HG03442 (cell line): ENCODE data around the gene WWOX.

Experiments
- ATAC-seq: cut with Tn5 transposase; IDR thresholded peaks from one replicate; pipeline ENCODE4 v1.9.1; 2021; ENCODE audit warnings: mild to moderate bottlenecking, moderate library complexity; ENCODE audit not compliant: unreplicated experiment

Gene WWOX

DNA sequence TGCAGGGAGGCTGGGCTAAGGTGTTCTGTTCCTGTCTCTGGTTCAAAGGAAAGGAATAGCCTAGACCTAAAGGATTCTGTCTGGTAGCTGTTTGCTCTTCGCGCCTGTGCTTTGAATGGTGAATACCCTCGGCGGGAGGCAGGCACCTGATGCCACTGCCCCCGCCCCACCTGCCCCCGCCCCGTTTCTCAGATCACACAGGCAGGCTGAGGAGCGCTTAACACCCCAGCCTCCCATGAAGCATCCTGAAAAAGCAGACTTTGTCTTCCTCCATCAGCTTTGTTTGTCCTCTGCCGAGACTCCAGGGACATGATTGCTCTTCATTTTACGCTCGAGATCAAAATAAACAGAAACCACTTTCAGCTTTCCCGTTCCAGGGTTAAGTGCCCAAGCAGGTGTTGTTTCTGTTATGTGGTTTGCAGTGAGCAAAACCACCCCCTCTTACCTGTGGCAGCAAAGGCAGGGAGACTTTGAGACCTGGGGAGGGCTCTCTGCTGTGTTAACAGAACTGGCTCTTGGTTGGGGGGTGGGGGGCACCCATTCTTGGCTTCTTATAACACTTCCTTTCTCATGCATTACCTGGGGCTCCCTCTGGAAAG, 452.1 kb downstream of the WWOX start:
- ATAC-seq: no peak

DNA sequence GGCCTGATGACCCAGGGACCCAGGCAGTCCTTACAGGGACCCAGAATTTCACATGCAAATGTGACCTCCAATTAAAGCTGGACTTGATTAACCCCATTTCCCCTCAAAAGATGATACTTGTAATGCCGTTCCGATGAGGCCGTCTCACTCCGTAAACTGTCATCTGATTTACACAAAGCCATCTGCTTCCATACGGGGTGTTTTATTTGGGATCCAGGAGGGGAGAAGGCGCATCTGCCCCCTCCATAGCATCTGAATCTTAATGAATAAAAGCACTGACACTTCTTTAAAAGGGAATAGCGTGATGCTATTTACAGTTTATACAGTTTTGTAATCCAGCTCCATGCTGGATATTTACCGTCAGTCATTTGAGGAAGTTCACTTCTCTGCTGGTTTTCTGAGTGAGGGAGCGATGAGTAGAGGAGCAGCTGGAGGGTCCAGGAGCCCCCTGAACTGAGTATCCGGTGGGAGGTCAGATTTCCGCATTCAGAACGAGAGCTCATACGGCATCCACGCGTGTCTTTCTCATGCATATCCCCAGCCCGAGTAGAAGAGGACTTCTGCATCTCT, 452.7 kb downstream of the WWOX start:
- no peak for ATAC-seq

DNA sequence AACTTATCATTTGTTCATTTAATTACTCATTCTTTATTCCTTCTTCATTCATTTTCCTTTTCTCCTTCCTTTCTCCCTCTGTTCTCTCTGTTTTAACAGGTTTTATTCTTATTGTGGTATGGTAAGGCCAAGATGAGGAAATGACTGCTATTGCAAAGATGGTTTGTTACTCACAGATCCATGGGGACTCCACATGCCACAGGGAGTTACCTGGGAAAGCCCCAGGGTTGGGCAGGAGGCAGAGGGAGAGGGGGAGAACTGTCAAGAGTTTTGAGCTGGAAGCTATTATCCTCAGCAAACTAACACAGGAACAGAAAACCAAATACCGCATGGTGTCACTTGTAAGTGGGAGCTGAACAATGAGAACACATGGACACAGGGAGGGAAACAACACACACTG, 453.3 kb downstream of the WWOX start:
- ATAC-seq: no peak

DNA sequence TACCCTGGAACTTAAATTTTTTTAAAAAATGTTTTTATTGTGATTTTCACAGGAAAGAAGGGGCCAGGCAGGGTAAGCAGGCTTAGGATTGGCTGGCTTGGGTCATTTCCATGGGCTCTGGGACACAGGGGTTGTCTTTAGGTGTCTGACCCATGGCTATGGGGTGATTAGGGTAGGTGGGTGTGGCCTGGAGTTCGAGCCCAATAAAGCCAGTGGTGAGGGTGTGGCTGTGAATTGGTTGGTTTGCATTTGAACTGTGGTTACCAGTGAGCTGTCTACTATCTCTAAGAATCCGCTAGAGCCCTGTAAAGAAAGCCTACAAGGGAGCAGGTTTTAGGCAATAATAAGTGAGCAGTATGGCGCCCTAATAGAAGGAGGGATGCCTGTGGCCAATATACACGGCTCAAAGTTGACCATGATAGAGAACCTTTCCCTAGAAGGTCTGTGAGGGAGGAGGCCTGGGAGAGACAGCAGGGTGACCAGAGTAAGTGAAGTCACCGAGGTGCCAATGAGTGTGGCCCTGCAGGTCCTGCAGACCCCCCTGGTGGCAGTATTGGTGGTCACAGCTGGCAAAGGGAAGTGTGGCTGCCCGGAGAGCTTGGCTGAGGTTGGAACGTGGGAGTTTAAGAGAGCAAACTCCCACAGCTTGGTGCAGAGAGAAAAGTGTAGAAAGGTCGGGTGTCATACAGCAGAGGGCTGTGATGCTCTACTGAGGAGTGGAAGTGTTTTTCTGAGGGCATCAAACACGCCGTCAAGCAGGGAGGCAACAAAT, 454.0 kb downstream of the WWOX start:
- ATAC-seq: no peak

DNA sequence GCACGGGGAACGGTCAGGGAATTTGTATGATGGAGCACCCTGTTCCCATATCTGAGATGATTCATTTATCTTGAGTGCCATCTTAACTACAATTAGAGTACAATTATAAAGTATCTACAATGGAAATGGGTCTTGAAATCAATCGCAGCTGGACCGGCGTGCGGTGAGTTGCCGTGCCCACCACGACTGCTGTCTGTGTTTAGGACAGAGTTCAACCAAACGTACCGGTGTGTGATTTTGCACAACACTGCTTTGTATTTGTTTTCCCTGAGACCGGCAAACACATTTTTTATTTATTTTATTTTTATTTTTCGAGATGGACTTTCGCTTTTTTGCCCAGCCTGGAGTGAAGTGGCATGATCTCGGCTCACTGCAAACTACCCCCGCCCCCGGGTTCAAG, 457.0 kb downstream of the WWOX start:
- ATAC-seq: no peak

DNA sequence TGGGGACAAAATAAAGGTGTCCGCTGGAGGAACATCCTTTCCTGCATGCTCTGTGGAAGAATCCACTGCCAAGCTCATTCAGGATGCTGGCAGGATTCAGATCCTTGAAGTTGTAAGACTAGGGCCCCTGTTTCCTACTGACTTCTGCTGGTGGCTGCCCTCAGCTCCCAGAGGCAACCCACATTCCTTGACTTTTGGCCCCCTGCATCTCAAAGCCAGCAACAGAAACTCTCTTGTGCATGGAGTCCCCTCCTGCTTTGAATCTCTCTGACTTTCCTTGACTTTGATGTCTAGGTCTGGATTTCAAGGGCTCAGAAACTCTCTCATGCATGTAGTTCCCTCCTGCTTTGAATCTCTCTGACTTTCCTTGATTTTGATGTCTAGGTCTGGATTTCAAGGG, 461.5 kb downstream of the WWOX start:
- no peak for ATAC-seq

DNA sequence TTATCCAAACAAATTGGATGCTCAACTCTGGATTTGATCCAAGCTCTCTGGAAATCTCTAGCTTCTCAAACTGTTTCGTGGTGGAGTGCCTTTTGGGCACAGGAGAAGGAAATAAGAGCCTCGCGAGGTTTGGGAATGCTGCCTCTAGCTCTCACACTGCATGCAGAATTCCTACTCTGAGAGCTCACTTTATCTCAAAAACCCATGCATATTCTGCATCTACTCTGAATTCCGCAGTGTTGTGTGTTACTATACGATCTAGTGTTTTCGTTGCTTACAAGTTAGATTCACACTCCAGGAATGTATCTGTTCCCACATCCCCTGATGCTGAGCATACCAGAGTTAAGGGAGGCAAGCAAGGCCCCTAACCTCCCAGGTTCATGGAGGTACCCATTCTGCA, 462.7 kb downstream of the WWOX start:
- ATAC-seq: no peak

DNA sequence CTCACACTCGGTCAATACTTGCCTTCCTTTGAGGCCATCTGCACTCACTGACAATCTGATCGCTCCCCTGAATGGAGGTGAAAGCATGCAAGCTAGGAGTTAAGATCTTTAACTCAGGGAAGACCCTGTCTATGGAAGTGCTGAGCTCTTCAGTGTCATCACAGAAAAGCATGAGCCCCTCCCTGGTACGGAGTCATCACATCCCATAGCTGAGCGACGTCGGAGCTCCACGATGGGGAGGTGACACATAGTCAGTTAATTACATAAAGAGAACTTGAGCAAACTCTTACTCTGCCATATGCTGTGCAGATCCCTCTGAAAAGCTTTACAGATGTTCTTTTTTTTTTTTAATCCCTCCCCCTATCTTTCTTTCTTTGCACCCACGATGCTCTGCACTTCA, 463.2 kb downstream of the WWOX start:
- no peak for ATAC-seq

DNA sequence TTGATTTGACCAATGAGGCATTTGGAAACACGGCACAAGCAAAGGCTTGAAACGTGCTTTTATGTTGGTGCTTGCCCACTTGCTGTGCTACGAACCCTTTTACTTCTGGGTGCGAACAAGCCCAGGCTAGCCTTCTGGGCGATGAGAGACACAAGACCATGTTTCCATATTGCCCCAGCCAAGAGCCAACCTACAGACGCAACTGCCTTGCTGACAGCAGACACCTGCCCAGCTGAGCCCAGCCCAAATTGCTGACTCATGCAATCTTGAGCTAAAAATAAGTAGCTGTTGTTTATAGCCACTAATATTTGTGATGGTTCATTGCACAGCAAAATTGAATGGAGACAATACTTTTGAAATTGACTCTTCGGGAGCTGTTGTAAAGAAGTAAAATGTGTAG, 464.5 kb downstream of the WWOX start:
- ATAC-seq: no peak

DNA sequence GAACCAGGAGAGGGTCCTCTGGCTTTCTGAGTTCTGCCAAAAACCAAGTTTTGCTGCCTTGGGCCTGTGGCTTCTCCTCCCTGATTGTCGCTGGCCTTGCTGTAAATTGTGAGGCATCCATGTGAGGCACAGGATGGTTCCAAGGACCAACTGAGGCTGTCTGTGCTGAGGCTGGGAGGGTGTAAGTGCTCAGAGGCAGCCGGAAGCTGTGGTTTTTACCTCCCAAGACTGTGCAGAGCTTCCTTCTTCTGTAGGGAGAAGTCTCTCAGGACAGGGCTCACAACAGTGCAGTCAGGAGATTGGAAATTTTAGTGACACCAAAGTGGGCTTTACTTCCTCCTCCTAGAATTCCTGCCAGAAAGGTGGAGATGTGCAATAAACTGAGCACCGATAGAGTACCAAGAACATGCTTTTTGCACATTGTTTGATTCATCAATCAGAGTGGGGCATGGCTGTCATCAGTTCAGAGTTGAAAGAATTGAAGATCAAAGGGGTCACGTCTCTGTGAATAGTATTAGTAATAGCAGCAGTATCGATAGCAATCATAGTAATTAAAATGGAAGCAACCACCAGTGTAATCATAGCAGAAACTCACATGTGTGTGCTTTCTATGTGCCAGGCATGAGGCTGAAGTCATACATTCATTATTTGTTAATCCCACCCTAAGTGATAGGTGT, 467.1 kb downstream of the WWOX start:
- no peak for ATAC-seq

DNA sequence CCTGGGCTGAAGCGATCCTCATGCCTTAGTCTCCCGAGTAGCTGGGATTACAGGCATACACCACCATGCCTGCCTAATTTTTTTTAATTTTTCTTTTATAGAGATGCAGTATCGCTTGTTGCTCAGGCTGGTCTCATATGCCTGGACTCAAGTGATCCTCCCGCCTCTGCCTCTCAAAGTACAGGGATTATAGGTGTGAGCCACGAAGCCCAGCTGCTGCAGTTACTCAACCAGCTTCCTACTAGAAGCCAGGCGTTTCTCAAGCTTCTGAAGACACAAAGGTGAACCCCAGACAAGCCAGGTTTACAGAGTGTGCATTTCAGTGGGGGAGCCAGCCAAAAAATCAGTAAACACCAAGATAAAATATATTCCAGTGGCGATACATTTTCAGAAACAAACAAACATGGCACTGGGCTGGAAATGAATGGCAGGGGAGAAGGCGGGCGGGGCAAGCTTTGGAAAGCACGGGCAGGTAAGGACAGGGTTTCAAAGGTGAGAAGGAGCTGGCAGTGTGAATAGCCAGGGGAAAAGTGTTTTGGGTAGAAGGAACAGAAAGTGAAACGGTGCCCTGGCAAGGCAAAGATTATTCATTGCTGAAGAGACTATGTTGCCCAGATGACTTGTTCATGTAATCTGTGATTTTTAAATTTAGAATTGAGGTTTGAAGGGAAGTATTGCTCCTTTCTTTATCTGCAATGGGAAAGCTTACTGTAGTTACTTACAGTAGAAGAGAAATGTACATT, 471.1 kb downstream of the WWOX start:
- no peak for ATAC-seq

DNA sequence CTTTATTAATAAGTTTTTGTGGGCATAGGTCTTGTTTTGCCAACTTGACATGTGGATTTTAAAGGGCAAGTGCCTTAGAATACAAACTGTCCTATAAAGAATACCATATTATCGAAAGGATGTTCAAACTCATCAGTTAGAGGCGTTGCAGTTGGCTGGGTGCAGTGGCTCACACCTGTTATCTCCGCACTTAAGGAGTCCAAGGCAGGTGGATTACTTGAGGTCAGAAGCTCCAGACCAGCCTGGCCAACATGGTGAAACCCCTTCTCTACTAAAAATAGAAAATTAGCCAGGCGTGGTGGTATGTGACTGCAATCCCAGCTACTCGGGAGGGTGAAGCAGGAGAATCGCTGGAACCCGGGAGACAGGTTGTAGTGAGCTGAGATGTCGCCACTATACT, 472.0 kb downstream of the WWOX start:
- no peak for ATAC-seq

DNA sequence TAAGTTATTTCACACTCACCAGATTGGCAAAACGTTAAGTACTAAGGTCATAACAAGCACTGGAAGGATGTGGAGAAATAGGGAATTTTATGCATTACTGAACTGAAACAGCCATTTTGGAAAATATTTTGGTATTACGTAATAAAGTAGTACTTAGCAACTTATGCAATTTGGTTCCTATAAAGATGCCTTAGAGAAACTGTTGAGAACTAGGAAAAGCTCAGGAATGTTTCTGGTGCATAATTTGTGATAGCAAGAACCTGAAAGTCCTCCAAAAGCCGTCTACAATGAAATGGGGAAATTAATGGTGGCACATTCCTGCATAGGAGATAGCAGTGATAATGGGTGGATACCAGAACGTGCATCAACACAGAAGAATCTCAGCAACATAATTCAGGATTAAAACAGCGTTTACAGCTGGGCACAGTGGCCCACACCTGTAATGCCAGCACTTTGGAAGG, 472.5 kb downstream of the WWOX start:
- no peak for ATAC-seq

DNA sequence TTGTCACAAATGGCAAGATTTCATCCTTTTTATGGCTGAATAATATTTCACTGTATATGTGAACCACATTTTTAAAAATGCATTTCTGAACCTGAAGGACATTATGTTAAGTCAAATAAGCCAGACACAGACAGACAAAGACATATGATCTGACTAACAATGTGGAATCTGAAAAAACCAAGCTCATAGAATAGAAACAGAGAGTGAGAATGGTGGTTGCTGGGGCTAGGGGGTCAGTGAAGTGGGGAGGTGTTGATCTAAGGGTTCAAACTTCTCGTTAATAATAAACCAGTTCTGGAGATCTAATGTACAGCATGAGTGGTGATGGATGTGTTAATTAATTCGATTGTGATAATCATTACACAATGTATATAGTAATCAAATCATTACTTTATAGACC, 475.1 kb downstream of the WWOX start:
- no peak for ATAC-seq

DNA sequence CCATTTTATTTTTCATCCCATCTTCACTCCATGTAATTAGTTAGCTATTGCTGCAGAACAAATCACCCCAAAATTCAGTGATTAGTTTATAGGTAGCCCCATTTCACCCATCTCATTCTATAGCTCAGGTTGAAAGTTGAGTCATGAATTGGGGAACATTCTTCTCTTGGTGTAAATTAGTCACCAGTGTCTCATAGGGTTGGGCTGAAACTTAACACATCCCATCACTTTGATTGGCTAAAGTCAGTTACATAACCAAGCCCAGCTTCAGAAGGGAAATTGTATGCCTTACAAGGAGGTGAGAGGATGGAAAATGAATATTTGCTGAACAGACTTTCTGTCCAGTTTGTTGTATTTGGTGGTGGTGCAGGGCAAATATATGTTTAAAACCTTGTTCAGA, 477.5 kb downstream of the WWOX start:
- peak; percentile 57 for ATAC-seq

DNA sequence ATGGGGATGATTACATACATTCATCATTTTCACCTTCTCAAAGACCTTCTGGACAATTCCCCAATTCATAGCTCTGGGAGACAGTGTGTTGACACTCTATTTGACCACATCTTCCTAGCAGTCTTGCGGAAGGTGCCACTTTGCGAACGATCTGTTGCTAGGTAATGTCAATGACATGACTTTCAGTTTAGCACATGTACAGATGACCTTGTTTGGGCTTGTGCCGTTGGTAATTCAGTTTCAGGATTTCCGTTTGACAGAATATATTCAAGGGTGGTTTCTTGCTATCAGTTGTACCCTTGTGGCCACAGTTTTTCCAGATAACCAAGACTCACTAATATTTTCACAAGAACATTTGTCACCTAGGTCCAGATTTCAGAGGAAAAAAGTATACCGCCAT, 478.2 kb downstream of the WWOX start:
- no peak for ATAC-seq

DNA sequence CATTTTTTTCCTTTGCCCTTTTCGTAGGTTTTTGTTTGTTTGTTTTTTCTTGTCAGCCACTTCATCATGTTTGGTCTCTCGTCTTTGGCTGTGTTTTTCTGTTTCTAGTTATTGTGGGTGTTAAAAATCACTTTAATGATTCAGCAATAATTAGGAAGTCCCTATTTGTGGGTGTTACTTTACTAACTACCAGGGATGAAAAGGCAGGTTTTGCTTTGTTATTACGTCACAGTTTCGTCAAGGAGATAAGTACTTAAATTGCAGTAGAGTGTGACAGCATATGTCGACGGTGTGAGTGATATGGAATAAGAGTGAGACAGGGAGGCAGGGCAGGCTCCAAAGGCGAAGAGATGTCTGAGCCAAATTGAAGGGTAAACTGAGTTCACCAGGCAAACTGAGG, 479.6 kb downstream of the WWOX start:
- no peak for ATAC-seq

DNA sequence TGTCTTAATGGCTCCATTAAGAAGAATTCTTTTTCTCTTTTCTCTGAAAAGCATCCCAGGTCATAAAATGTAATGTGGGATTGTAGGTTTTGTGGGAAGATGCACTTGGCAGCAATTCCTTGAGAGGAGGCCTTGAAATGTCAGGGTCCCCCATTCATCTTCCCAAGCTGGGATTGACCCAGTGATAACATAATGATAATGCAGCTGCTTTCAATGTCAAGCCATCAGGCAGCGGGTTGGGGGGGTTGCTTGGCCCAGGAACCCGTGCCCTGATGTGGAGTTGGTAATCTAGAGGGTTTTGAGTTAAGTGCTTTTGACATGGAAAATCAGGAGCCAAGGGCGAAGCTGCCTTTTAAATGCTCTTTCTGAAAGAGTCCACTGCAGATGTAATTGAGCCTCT, 484.0 kb downstream of the WWOX start:
- no peak for ATAC-seq

DNA sequence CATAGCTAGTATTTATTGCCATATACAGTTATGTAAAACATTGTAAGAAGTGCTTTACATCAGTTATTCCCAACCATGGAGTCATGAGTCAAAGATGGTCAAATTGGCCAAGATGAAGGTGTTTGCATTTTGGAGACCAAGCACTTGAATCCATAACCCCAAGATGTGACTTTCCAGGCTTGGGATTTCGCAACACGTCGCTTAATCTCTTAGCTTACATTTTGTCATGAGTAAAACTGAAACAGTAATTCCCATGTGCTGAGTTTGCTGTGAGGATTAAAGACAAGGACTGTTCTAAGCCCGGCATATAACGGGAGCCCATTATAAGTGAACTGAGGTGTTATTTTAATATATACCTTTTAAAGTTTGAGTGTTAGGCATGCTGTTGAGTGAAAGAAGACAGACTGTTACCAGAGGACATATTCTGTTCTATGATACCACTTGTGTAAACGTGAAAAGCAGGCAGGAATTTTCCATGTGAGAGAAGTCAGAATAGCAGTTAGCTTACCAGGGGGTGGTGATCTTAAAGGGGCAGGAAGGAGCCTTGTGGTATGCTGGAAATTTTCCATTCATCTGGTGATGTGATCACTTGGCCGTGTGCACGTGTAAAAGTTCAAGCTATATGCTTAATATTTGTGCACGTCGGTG, 484.9 kb downstream of the WWOX start:
- ATAC-seq: no peak

DNA sequence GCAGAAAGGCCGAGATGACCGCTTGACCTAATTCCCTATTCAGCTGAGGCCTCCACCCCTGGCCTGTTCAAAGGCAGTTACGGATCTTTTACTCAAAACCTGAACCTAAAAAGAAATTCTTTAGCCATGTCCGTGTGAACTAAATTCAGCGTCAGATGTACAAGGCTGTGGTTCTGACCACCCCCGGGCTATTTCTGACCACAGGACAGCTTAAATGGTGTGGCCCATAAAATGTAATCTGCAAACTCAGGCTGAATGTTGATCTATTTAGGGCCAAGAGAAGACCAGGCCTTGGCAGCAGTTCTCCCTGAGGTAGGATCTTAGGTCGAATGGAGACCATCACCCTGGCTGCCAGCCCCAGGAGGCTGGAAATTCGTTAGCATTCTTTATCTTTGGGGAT, 485.5 kb downstream of the WWOX start:
- ATAC-seq: no peak

DNA sequence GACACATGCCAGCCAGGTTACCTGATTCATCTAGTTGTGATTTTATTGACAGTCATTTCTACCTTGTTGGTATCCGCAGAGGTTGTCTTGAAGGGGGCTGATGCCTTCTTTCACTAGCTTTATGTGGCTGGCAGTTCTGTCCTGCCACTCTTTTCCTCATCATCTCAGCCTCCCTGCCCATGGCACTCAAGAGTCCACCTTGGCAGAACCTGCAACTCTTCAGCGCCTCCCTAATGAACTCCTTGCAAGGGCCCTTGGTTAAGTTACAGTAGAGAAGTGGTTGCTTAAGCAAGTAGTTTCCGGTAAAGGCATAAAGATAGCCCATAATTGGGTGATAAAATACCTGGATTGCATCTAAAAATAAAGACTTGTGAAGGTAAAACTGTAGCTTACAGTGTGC, 489.9 kb downstream of the WWOX start:
- ATAC-seq: no peak
